DMS153 treated with DMSO at 0.1 percent for 48 hours (cell line): ENCODE results near the gene ZXDB.
"Not testable (repeated sequence)": the region's sequence is repeated elsewhere in the genome, so short reads cannot be mapped to it uniquely, and the experiment has no call there.

Experiments used
- DNase-seq: peaks from one replicate; lab custom pipeline; 2025; ENCODE audit not compliant: unreplicated experiment; lab: John Stamatoyannopoulos, UW

The ZXDB gene

DNA sequence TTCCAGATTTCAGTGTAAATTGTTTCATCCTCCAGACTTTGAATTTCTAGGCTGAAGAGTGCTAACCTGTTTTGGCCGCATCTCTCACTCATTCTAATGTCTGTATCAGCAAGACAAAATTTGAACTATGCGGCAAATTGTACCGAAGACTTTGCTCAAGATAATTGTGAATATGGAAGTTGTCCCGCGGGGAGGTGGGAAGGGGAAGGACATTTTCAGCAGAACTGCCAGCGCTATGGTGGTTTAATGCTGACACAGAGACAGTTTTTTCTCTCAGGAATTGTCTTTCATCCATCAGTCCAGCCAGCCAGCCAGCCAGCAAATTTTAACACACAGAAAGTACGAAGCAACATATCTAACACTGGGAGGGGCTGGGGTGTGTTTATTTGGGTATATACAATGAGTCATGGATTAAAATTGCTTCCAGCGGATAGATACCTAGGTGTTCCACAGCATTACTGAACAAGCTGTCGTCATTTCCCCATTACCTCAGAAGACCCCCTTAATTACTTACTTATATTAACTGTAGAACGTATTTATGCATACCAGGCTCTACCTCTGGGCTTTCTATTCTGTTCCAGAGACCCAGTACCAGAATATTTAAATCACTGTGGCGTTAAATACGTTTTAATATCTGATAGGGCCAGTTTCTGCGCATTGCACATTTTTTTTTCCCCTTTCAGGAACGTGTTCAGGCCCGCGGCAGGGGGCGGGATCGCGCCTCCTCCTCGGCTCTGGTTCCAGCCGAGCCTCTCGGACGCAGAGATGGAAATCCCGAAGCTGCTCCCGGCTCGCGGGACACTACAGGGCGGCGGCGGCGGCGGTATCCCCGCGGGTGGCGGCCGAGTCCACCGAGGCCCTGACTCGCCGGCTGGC lies at the start of gene ZXDB:
Gene ZXDB, plus strand, starts transcription at position 728 of the 876 bp plus-strand sequence. Its CDS starts 38 bp downstream, at position 766.
- DNase-seq: not testable (repeated sequence)

DNA sequence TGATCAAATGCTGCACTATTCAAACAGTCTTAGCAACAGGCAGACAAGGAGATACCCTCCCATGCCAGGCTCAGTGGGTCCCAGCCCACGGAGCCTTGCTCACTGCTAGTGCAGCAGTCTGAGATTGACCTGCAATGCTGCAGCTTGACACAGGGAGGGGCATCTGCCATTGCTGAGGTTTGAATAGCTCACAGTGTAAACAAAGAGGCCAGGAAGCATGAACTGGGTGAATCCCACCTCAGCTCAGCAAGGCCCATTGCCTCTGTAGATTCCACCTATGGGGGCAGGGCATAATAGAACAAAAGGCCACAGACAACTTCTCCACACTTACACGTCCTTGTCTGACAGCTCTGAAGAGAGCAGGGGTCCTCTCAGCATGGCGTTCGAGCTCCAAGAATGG lies 26.6 kb upstream of the ZXDB start:
- DNase-seq: no peak

DNA sequence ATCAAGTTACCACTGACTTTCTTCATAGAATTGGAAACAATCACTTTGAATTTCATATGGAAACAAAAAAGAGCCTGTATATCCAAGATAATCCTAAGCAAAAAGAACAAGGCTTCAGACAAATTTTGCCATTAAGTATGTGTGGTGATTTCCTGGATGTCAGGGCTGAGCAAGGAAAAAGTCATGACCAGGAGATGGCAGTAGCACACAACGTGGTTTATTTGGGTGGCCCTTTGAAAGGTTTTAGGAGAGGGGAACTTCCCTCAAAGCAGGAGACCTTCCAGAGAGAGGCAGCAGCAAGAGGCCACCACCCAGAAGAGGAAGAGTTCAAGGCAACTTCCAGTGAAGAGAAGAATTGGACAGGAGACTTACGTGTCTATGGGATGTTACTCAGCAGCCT lies 18.1 kb upstream of the ZXDB start:
- DNase-seq: no peak

GRCh38 chrX:57582948-57583347 lies 8.9 kb upstream of the ZXDB start:
- not testable (repeated sequence) for DNase-seq

DNA sequence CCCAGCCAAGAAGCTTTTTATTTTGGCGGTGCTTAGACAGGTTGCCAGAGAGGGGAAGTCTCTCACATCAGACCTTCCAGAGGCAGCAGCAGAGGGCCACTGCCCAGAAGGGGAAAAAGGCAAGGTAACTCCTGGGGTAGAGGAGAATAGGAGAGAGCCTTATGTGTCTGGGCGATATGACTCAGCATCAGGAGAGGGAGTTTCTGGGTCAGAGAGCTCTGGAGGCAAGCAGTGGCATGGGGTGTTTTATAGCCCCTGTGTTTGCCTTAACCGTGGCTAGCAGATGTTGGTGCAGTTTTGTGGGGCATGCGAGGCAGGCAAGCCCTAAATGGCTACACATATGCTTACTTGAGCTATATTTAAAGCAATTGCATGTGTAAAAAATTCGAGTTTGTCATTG lies 8.3 kb upstream of the ZXDB start:
- no peak for DNase-seq

DNA sequence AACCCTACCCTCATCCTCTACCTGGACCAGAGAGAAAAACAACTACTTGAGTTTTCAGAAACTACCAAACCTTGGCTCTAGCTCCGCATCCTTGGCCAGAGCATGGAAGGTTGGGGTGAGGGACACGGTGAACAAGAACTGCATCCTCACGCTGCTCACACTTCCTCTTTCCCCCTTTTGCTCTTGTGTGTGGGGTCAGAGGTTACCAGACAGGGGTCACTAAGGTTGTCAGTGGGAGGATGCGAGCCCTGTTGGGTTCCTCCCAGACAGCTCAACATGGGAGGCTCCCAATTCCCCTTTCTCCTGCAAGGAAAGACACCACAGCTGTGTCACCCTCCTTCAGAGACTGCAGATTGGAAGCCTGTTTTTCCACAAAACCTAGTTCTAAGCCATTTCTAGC lies 5.5 kb upstream of the ZXDB start:
- no peak for DNase-seq

GRCh38 chrX:57587062-57587461 lies 4.7 kb upstream of the ZXDB start:
- DNase-seq: no peak

DNA sequence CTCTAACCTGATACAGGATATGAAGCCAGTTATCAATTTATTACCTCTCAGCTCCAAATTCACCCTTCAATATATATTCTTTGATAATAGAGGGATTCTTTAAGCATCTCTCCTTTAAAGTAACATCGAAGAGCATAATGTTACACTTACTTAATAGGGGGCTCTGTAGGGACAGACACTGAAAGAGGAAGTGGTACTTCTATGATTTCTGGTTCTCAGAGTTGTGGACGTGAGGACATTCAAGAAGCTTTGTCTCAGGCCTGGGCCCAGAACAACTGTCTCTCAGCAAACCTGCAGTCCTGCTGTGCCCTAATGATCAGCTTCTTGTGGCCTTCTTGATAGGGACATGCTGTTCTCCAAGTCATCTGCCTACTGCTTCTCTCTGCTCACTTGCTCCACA lies 4.2 kb upstream of the ZXDB start:
- no peak for DNase-seq

- not testable (repeated sequence) for DNase-seq
Observed at GRCh38 chrX:57592160-57592893, 516 bp downstream of the ZXDB start.

GRCh38 chrX:57592894-57593215 lies 1.0 kb downstream of the ZXDB start:
- DNase-seq: peak; percentile 5

GRCh38 chrX:57595381-57595811 lies 3.6 kb downstream of the ZXDB start:
- no peak for DNase-seq

GRCh38 chrX:57596109-57596508 lies 4.3 kb downstream of the ZXDB start:
- no peak for DNase-seq

DNA sequence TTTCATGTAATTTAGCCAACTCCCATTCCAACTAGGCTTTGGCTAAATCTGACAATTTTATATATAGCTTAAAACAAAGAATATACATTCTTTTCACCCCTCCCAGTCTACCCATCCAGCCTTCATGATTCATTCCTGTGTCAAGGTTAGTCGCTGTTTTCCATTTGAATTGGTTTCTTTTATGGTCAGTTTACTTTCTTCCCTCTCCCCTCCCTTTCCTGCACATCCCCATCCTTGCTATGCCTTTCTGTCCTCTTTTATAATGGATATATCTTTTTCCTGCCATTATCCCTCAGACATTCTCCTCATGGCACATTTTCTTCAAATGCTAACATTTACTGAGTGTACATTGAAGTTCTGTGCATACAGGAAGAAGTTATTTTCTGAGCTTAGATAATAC lies 4.7 kb downstream of the ZXDB start:
- no peak for DNase-seq

DNA sequence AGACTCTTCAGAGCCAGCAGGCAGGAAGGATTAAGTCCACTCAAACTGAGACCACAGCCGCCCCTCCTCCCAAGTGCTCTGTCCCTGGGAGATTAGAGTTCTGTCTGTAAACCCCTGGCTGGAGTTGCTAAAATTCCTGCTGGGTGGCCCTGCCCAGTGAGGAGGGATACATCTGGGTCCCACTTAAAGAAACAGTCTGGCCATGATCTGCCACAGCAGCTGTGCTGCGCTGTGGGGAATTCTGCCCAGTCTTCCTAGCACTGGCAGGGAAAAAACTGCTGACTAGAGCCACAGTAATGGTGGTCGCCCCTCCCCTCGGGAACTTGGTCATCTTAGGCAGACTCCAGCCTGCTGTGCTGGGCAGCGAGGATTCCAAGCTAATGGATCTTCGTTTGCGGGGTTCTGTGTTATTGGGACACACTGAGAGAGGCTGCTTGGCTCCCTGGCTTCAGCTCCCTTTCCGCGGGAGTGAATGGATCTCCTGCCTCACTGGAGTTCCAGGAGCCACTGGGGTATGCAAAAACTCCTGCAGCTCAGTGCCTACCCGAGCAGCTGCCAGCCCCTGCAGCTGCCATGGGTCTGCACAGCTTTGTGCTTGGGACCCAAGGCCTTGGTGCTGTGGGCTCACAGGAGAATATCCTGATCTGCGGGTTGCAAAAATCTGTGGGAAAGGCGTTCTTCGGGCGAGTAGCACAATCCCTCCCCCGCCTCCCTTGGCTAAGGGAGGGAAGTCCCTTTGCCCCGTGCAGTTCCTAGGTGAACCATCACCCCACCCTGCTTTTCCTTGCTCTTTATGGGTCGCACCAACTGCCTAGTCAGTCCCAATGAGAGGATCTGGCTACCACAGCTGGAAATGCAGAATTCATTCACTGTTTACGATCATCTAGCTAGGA lies 15.7 kb downstream of the ZXDB start:
- DNase-seq: no peak

DNA sequence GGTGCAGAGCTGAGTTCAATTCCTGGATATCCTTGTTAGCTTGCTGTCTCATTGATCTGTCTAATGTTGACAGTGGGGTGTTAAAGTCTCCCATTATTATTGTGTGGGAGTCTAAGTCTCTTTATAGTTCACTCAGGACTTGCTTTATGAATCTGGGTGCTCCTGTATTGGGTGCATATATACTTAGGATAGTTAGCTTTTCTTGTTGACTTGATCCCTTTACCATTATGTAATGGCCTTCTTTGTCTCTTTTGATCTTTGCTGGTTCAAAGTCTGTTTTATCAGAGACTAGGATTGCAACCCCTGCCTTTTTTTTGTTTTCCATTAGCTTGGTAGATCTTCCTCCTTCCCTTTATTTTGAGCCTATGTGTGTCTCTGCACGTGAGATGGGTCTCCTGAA lies 21.5 kb downstream of the ZXDB start:
- DNase-seq: not testable (repeated sequence)

- DNase-seq: not testable (repeated sequence)
Observed at GRCh38 chrX:57629438-57629837, 37.6 kb downstream of the ZXDB start.

- no peak for DNase-seq
Observed at GRCh38 chrX:57640674-57641016, 48.8 kb downstream of the ZXDB start.

- no peak for DNase-seq
Observed at GRCh38 chrX:57641338-57641737, 49.5 kb downstream of the ZXDB start.

GRCh38 chrX:57643698-57644097 lies 51.9 kb downstream of the ZXDB start:
- DNase-seq: no peak

- no peak for DNase-seq
Observed at GRCh38 chrX:57647020-57647419, 55.2 kb downstream of the ZXDB start.
